Daoy (cell line): ENCODE data around the gene PAIP2. TPM values are rescaled to one million over a fixed set of nuclear protein-coding genes. Genes with fewer than 3 reads are reported as not detected.
"Not testable (repeated sequence)": the region's sequence is repeated elsewhere in the genome, so short reads cannot be mapped to it uniquely, and the experiment has no call there.

Source experiments
- DNase-seq: peaks from one replicate; pipeline ENCODE4 v3.0.0-alpha.2; 2015; ENCODE audit warnings: low read depth
- total RNA-seq: library from RNA; depleted of rRNA; stranded (reverse); fragments of >200 nt; shearing (Covaris generic); gene quantifications from 2 replicates; pipeline ENCODE4 v1.2.3, GENCODE V29; 2014

The PAIP2 gene
- total RNA-seq, 1 experiment from 2014 or later = 94.9 TPM

GRCh38 chr5:139378101-139378825 lies 36.6 kb downstream of the PAIP2 start:
- no peak for DNase-seq

DNA sequence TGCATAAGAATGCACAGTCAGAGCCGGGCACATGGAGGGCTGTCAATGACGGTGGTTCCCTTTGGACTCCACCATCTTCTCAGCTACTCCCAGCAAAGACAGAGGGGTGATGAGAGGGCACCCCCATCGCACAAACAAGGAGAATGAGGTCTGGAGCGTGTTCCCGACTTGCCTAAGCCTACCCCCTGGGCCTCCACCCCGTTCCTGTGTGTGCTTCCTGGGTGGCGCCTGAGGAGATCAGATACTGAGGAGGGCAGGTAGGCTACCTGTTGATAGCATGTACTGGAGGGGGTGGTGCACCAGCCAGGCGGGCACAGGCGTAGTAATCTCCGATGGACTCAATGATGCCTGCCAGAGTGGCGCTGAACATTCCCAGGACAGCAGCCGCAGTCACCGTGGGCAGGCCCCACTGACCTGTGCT lies 37.3 kb downstream of the PAIP2 start:
- DNase-seq = no peak

GRCh38 chr5:139379626-139380449 lies 38.2 kb downstream of the PAIP2 start:
- DNase-seq = no peak

GRCh38 chr5:139381837-139382761 lies 40.4 kb downstream of the PAIP2 start:
- DNase-seq = no peak

DNA sequence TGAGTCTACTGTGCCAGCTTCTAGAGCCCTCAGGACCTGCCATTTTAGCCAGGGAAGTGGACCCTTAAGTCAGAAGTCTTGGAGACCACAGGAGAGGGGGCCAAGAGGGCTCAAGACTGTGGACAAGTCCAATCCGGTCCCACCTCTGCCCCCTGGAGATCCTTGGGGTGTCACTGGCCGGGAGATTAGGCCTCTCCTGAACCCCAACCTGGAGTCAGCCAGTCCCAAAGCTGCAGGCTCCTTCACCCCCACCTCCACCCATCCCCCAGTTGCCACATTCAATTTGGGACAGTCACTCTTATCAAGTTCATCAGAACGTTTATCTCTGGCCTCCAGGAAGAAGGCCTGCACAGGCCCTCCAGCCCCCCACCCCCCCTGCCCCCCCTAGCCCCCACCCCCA lies 41.2 kb downstream of the PAIP2 start:
- DNase-seq = no peak

DNA sequence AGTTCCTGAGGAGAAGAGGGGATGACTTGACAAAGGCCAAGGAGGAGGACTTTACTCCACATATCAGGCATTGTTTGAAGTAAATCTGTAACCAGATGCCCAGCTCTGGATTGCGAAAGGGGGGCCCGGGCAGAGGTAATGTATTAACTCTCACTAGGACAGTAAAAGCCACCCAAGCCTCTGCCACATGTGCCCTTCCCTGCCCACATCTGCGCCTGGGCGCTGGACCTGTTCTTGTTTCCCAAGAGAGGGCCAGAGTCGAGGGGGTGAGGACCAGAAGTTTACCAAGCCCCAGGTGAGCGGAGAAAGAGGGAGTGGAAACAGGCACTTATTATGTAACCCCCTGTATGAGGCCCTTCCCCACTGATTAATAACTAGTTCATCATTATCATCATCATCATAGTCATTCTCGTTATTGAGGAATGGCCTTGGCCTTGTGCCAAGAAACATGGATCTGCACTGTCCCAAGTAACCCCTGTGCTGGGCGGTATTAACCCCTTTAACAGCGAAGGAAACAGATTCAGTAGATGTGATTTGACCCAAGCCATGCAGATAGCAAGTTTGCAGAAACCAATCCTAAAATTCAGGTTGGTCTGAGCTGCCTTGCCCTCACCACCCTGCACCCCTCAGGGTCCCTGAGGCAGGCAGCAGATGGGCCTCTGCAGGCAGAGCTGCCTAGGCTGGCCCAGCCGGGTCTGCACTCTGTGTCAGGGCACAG lies 41.8 kb downstream of the PAIP2 start, which contains the start of gene SLC23A1:
Gene SLC23A1, minus strand, starts transcription at position 23 of the 718 bp plus-strand sequence. CDS start 44 bp downstream, outside the sequence.
- no peak for DNase-seq

GRCh38 chr5:139383993-139384590 lies 42.4 kb downstream of the PAIP2 start:
- no peak for DNase-seq

- no peak for DNase-seq
Measured at GRCh38 chr5:139384591-139385051, 43.0 kb downstream of the PAIP2 start.

GRCh38 chr5:139385061-139386049 lies 43.7 kb downstream of the PAIP2 start:
- peak; percentile 53 for DNase-seq

- DNase-seq = no peak
Measured at GRCh38 chr5:139386050-139386438, 44.4 kb downstream of the PAIP2 start.

- DNase-seq = not testable (repeated sequence)
Measured at GRCh38 chr5:139386956-139387355, 45.3 kb downstream of the PAIP2 start.

- DNase-seq = no peak
Measured at GRCh38 chr5:139387611-139388197, 46.0 kb downstream of the PAIP2 start.

DNA sequence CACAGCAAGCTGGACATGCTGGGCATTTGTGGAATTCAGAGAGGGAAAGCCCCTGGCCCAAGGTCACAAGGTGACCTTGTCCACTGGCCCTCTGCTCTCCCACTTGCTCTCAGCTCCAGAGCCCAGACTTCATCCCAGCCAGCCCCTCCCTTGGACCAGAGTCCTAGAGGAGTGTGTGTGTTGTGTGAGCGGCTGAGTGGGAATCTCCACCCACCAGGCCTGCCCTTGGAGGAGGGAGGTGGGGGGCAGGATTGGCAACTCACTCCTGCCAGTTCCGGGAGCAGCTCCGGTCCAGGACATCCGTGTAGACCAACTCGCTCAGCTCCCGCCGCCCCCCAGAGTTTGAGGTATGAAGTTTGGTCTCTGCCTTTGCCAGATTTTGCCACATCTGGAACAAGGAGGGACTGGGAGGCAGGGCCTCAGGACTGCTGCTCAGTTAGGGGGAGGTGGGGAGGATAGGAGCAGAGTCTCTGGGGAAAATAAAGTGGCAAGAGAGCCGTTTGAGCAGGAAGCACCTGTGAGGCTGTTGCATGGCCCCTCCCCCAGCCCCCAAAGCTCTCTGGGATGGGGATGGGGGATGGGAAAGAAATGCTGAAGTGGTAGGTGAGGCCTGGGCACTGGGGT lies 46.7 kb downstream of the PAIP2 start:
- DNase-seq = no peak

DNA sequence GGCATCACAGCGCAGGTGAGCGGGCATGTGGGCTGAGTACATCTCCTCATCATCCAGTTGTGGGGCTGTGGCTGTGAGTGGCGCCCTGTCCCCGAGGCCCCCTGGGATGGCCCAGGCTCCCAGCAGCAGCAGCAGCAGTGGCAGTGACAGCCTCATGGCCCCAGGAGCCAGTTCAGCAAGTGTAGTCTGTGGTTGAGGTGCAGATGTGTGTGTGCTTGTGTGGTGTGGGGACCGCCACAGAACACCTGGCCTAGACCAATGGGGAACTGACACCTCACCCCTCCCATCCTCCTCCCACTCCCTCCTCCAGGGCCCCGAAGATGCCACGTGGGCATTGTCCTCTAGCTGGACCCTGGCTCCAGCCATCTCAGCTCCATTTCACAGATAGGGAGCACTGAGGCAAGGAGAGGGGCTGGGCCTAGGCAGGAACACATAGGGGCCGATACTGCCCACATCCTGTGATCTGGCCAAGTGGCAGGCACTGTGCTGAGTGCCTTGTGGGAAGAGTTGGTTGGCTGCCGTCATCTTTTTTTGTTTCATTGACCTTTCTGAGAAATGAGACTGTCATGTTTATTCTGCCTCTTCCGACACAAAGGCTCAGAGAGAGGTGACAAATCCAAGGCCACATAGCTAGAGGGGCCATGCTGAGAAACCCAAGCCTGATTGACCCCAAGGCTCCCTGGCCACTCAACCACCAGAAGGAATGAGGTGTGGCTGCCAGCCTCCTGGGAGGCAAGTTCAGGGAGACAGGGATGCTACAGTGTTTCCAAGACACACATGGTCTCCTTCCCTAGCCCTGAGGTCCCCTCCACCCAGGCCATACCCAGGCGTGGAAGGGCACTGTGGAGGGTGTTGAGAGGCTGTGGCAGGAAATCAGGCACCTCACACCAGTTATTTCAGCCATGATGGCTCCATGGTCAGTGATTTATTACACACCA lies 48.3 kb downstream of the PAIP2 start, which contains the start of gene MZB1:
Gene MZB1, minus strand, starts transcription at position 213 of the 938 bp plus-strand sequence. Its CDS starts 57 bp downstream, at position 156.
- DNase-seq = no peak

- DNase-seq = no peak
Measured at GRCh38 chr5:139390639-139391569, 49.2 kb downstream of the PAIP2 start.
